GM12892 (cell line): Measurements from ENCODE around the gene C2CD4D.

Experiments
- POLR2A ChIP-seq: IDR thresholded peaks from 2 replicates; pipeline ENCODE4 v1.6.1; 2011; ENCODE audit warnings: low read depth, low read length, control low read depth
- POLR2AphosphoS5 ChIP-seq: IDR thresholded peaks from 2 replicates; pipeline ENCODE4 v1.6.1; 2011; ENCODE audit warnings: low read depth, low read length, control low read depth
- TAF1 ChIP-seq: IDR thresholded peaks from 2 replicates; pipeline ENCODE4 v1.6.1; 2011; ENCODE audit warnings: low read depth, mild to moderate bottlenecking, control low read depth, low read length, borderline replicate concordance

DNA sequence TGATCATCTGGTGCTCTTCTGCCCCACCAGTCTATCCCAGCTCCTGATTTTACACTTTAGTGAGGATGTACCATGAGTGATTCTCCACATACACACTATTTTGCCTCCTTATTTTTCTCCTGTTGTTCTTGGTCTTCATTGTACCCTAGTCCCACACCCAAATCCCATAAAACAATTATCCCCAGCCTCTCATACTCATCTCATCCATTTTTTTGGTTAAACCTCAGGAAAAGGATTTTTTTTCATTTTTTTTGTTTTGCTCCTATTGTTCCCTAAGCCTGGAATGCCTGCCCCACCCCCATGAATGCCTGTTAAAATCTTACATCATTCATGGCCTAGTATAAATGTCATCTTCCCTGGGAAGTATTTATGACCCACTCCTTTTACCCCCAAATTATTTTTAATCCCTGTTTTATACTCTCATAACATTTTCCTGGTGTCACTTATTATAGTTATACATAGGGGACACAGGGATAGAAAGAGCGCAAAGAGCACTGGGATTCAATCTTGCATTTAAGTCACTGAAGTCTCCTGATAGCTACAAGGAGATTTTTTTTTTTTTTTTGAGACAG is 29.5 kb downstream of the C2CD4D start:
- TF ChIP-seq POLR2AphosphoS5 (no peak), POLR2A (no peak), TAF1 (no peak)
